22Rv1 (cell line): ENCODE data around the gene GHRH.

Source experiments
- H3K27ac ChIP-seq: fragments of 450-650 bp; 2 replicates; pipeline ENCODE4 v1.5.1; 2017
- CTCF ChIP-seq: fragments of 450-650 bp; IDR thresholded peaks from 2 replicates; pipeline ENCODE4 v1.5.1; 2017; ENCODE audit warnings: mild to moderate bottlenecking
- ZFX ChIP-seq: fragments of 450-650 bp; IDR thresholded peaks from 2 replicates; pipeline ENCODE4 v1.6.1; 2017; ENCODE audit warnings: antibody characterized with exemption, borderline replicate concordance

The GHRH gene

GRCh38 chr20:37260923-37261322 lies 691 bp downstream of the GHRH start:
- TF ChIP-seq ZFX, result no peak
- no peak for TF ChIP-seq CTCF
- no peak overlapping the region for H3K27ac ChIP-seq

GRCh38 chr20:37259865-37260264 lies 1.7 kb downstream of the GHRH start:
- no peak overlapping the region for H3K27ac ChIP-seq
- TF ChIP-seq CTCF (no peak), ZFX (no peak)

- H3K27ac ChIP-seq, result no peak overlapping the region
- TF ChIP-seq CTCF (no peak), ZFX (no peak)
Observed at GRCh38 chr20:37259031-37259430, 2.6 kb downstream of the GHRH start.

GRCh38 chr20:37257988-37258387 lies 3.6 kb downstream of the GHRH start:
- H3K27ac ChIP-seq, result no peak overlapping the region
- TF ChIP-seq ZFX, result no peak
- no peak for TF ChIP-seq CTCF

- TF ChIP-seq ZFX, result no peak
- TF ChIP-seq CTCF, result no peak
- H3K27ac ChIP-seq, result no peak overlapping the region
Observed at GRCh38 chr20:37257530-37257929, 4.1 kb downstream of the GHRH start.

GRCh38 chr20:37256286-37256685 lies 5.3 kb downstream of the GHRH start:
- H3K27ac ChIP-seq, result no peak overlapping the region
- TF ChIP-seq CTCF (no peak), ZFX (no peak)

GRCh38 chr20:37254114-37254878 lies 7.3 kb downstream of the GHRH start:
- TF ChIP-seq CTCF (no peak), ZFX (no peak)
- no peak overlapping the region for H3K27ac ChIP-seq
